Tibial nerve (tissue), 4 donors: ENCODE results near the gene DCAF10. TPM values are rescaled to one million over a fixed set of nuclear protein-coding genes. Genes with fewer than 3 reads are reported as not detected.
"Not testable (repeated sequence)": the region's sequence is repeated elsewhere in the genome, so short reads cannot be mapped to it uniquely, and the experiment has no call there.

ENCODE experiments used
- DNase-seq, 2 donors: peaks; one replicate each; pipeline ENCODE4 v3.0.0-alpha.2; 2019; ENCODE audit warnings: low spot score in 2 of 2
- H3K27ac ChIP-seq, 4 donors: fragments of 200-600 bp; sonication (generic) in 3 of 4; one replicate each; pipeline ENCODE4 v1.5.1; 2017 to 2019; ENCODE audit warnings: mild to moderate bottlenecking in 1 of 4
- H3K27me3 ChIP-seq, 2 donors: fragments of 200-600 bp; sonication (generic) in 1 of 2; one replicate each; pipeline versions ENCODE4 v1.5.1 to v1.6.0; 2017 to 2019
- H3K36me3 ChIP-seq, 3 donors: fragments of 200-600 bp; sonication (generic); one replicate each; pipeline ENCODE4 v1.5.1; 2018 to 2019
- H3K4me1 ChIP-seq, 4 donors: fragments of 200-600 bp; sonication (generic) in 3 of 4; one replicate each; pipeline ENCODE4 v1.5.1; 2017 to 2019
- H3K4me3 ChIP-seq, 4 donors: fragments of 200-600 bp; sonication (generic) in 3 of 4; one replicate each; pipeline ENCODE4 v1.5.1; 2017 to 2019; ENCODE audit warnings: mild to moderate bottlenecking in 1 of 4, moderate library complexity in 1 of 4
- H3K9me3 ChIP-seq, 4 donors: fragments of 200-600 bp; sonication (generic) in 3 of 4; one replicate each; pipeline ENCODE4 v1.5.1; 2017 to 2019
- CTCF ChIP-seq, 5 experiments: fragments of 200-600 bp in 3 of 5; fragments of 450-650 bp in 2 of 5; sonication (generic) in 3 of 5; IDR thresholded peaks; one replicate each; pipeline ENCODE4 v1.5.1; 2016 to 2019; ENCODE audit warnings: antibody characterized with exemption in 5 of 5, mild to moderate bottlenecking in 3 of 5, moderate library complexity in 2 of 5
- EP300 ChIP-seq, 2 donors: sonication (generic); formaldehyde crosslinking; IDR thresholded peaks; one replicate each; pipeline ENCODE4 v1.6.1; 2017; ENCODE audit warnings: antibody characterized with exemption in 2 of 2, mild to moderate bottlenecking in 1 of 2
- POLR2A ChIP-seq, 2 donors: fragments of 450-650 bp; IDR thresholded peaks; one replicate each; pipeline ENCODE4 v1.6.1; 2017; ENCODE audit warnings: antibody characterized with exemption in 2 of 2, mild to moderate bottlenecking in 2 of 2, moderate library complexity in 2 of 2
- WGBS, 2 donors: methylation state at CpG; one replicate each; pipeline ENCODE4 v1.1.5; 2018; 5-methylcytosine and 5-hydroxymethylcytosine counted together
- total RNA-seq, 4 donors: library from RNA; depleted of rRNA; stranded (reverse); fragments of >200 nt; gene quantifications; one replicate each; pipeline ENCODE4 v1.1.0, GENCODE V29; 2016

The DCAF10 gene
- total RNA-seq, 4 donors from 2014 or later: 18.6 to 31.4 (median 21.5) TPM

GRCh38 chr9:37820142-37820541 is 19.5 kb downstream of the DCAF10 start:
- DNase-seq: no peak
- no peaks in the 10 kb centered on the region for H3K4me1 ChIP-seq
- H3K27ac ChIP-seq: no peak overlapping the region
- 87 to 91% methylated on average over 5 of the region's 5 CpGs for WGBS, 2 donors
- no peak overlapping the region for H3K4me3 ChIP-seq
- TF ChIP-seq CTCF (IDR thresholded peaks at IDR 0.05) (no peak), POLR2A (IDR thresholded peaks at IDR 0.05) (no peak), EP300 (IDR thresholded peaks at IDR 0.05) (no peak)
- no peaks in the 10 kb centered on the region for H3K9me3 ChIP-seq
- H3K36me3 ChIP-seq: peaks cover 0 to 35% (median 0%) of the 10 kb centered on the region in 3 donors
- no peaks in the 10 kb centered on the region for H3K27me3 ChIP-seq

GRCh38 chr9:37825174-37825573 is 24.6 kb downstream of the DCAF10 start:
- not testable (repeated sequence) for H3K27ac ChIP-seq, H3K4me3 ChIP-seq, H3K9me3 ChIP-seq, H3K4me1 ChIP-seq, H3K27me3 ChIP-seq, DNase-seq
- H3K36me3 ChIP-seq: peaks cover 0 to 70% (median 5%) of the 10 kb centered on the region in 3 donors
- WGBS, 2 donors: 89 to 94% methylated on average over 2 of the region's 2 CpGs

GRCh38 chr9:37827483-37828165 is 27.0 kb downstream of the DCAF10 start:
- no peak for DNase-seq
- H3K4me3 ChIP-seq: no peak overlapping the region
- peaks cover 0 to 61% (median 6%) of the 10 kb centered on the region in 3 donors for H3K36me3 ChIP-seq
- H3K4me1 ChIP-seq: no peaks in the 10 kb centered on the region
- TF ChIP-seq CTCF (IDR thresholded peaks at IDR 0.05): no peak
- TF ChIP-seq POLR2A (IDR thresholded peaks at IDR 0.05): no peak
- no peak for TF ChIP-seq EP300 (IDR thresholded peaks at IDR 0.05)
- WGBS, 2 donors: 98% methylated on average over 4 of the region's 4 CpGs
- H3K9me3 ChIP-seq: no peaks in the 10 kb centered on the region
- H3K27me3 ChIP-seq: no peaks in the 10 kb centered on the region
- H3K27ac ChIP-seq: no peak overlapping the region

- WGBS, 2 donors: 92 to 95% methylated on average over 13 of the region's 13 CpGs
- H3K4me3 ChIP-seq: no peak overlapping the region
- H3K9me3 ChIP-seq: no peaks in the 10 kb centered on the region
- no peaks in the 10 kb centered on the region for H3K27me3 ChIP-seq
- peaks cover 0 to 20% (median 0%) of the 10 kb centered on the region in 3 donors for H3K36me3 ChIP-seq
- H3K4me1 ChIP-seq: no peaks in the 10 kb centered on the region
- DNase-seq: no peak
- TF ChIP-seq POLR2A (IDR thresholded peaks at IDR 0.05) (no peak), CTCF (IDR thresholded peaks at IDR 0.05) (no peak), EP300 (IDR thresholded peaks at IDR 0.05) (no peak)
- no peak overlapping the region for H3K27ac ChIP-seq
Observed at GRCh38 chr9:37835821-37836220, 35.2 kb downstream of the DCAF10 start.

- no peak overlapping the region for H3K27ac ChIP-seq
- TF ChIP-seq POLR2A (IDR thresholded peaks at IDR 0.05) (no peak), CTCF (IDR thresholded peaks at IDR 0.05) (no peak), EP300 (IDR thresholded peaks at IDR 0.05) (no peak)
- H3K27me3 ChIP-seq: no peaks in the 10 kb centered on the region
- no peak for DNase-seq
- H3K4me3 ChIP-seq: no peak overlapping the region
- WGBS, 2 donors: 82 to 83% methylated on average over 2 of the region's 2 CpGs
- no peaks in the 10 kb centered on the region for H3K9me3 ChIP-seq
- peaks cover 0 to 15% (median 0%) of the 10 kb centered on the region in 3 donors for H3K36me3 ChIP-seq
- H3K4me1 ChIP-seq: no peaks in the 10 kb centered on the region
Observed at GRCh38 chr9:37836386-37836785, 35.8 kb downstream of the DCAF10 start.
